ENCODE data around the gene CYTH1. TPM values are rescaled to one million over a fixed set of nuclear protein-coding genes. Genes with fewer than 3 reads are reported as not detected.
"Not testable (repeated sequence)": the region's sequence is repeated elsewhere in the genome, so short reads cannot be mapped to it uniquely, and the experiment has no call there.

CYTH1 gene
- total RNA-seq, 2 donors from 2014 or later = 54.6 to 68.9 TPM

DNA sequence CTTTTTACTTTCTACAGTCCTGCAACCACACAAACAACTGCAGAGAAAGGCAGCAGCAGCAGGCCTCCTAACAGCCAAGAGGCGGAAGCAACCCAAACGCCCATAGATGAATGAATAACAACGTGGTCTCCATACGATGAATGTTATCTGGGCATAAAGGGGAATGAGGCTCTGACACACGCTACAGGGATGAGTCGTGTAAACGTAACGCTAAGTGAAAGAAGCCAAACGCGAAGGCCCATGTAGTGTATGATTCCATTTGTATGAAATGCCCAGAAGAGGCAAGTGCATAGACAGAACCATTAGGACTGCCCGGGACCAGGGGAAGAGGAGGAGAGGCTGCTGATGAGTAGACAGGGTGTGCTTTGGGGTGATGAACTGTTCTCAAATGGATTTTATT is 110.1 kb downstream of the CYTH1 start:
- Histone ChIP-seq H3K36me3 (peaks cover 14% of the 10 kb centered on the region), H3K27ac (no peak overlapping the region), H3K9me3 (no peaks in the 10 kb centered on the region), H3K27me3 (no peaks in the 10 kb centered on the region), H3K4me1 (no peaks in the 10 kb centered on the region), H3K4me3 (no peak overlapping the region), H3K9ac (ENCODE audit: low read depth in 2 of 2, low read length in 2 of 2) (no peak overlapping the region)
- DNase-seq = no peak
- TF ChIP-seq, protein P1, sequence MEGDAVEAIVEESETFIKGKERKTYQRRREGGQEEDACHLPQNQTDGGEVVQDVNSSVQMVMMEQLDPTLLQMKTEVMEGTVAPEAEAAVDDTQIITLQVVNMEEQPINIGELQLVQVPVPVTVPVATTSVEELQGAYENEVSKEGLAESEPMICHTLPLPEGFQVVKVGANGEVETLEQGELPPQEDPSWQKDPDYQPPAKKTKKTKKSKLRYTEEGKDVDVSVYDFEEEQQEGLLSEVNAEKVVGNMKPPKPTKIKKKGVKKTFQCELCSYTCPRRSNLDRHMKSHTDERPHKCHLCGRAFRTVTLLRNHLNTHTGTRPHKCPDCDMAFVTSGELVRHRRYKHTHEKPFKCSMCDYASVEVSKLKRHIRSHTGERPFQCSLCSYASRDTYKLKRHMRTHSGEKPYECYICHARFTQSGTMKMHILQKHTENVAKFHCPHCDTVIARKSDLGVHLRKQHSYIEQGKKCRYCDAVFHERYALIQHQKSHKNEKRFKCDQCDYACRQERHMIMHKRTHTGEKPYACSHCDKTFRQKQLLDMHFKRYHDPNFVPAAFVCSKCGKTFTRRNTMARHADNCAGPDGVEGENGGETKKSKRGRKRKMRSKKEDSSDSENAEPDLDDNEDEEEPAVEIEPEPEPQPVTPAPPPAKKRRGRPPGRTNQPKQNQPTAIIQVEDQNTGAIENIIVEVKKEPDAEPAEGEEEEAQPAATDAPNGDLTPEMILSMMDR (IDR thresholded peaks at IDR 0.05) = no peak
- intact Hi-C loops (cut with DNase I) = no loop called here

DNA sequence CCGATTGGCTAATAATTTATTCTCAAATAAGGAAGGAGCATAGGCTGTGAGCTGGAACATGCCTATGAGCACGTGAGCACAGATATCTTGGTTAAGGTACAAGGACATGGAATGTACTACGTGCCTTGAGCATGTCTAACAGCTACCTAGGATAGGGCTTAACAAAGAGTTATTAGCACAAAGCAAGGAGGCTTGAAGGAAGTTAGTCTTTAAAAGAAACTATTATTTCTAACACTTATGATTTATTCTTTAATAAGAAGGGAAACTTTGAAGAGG is 110.4 kb downstream of the CYTH1 start:
- not testable (repeated sequence) for H3K9ac ChIP-seq (ENCODE audit: low read depth in 2 of 2, low read length in 2 of 2)

DNA sequence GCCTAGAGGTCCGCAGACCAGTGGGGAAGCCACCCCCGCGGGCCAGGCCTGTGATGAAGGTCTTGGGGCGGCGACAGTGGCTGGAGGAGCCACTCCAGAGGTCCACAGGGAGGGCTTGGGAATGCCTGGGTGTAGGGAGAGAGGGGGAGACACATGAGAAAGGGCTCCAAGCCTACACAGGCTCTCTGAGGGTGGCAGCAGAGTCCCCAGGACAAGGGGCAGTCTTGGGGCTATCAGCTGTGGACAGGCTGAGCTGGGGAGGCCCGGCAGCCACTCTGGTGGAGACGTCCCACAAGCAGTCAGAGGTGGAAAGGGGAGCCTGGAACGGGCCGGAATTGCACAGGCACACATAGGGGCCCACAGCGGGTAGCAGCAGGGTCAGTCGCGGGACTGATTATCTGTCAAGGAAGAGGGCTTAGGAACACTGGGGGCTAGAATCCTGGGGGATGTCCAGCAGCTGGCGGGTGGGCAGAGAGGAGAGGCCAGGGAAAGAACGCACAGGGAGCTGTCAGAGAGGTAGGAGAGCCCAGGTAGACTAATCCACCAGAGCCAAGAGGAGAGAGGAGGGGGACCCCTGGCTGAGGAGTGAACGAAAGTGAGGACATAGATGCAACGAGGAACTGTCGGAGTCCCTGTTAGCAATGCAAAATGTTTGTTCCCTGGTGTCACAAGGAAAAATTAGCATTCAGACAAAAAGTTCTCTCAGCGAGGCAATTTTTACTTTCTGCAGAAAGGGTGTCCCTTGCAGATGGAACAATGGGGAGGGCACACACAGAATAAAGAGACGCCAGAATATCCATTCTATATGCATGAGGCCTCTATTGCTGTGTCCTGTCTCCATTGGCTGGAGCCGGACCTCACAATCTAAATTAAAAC is 111.0 kb downstream of the CYTH1 start:
- Histone ChIP-seq H3K9ac (ENCODE audit: low read depth in 2 of 2, low read length in 2 of 2) (no peak overlapping the region), H3K27ac (no peak overlapping the region), H3K4me3 (no peak overlapping the region), H3K9me3 (no peaks in the 10 kb centered on the region), H3K27me3 (no peaks in the 10 kb centered on the region), H3K36me3 (peaks cover 14% of the 10 kb centered on the region), H3K4me1 (no peaks in the 10 kb centered on the region)
- DNase-seq = no peak
- intact Hi-C loops (cut with DNase I) = no loop called here
- TF ChIP-seq, protein P1 (IDR thresholded peaks at IDR 0.05) = no peak

More for the DNA sequence above, 110.4 kb downstream of the CYTH1 start:
- DNase-seq; H3K9me3 ChIP-seq; H3K4me1 ChIP-seq; H3K27me3 ChIP-seq; intact Hi-C loops (cut with DNase I); H3K4me3 ChIP-seq; H3K27ac ChIP-seq: not testable (repeated sequence)
- H3K36me3 ChIP-seq = peaks cover 14% of the 10 kb centered on the region

DNA sequence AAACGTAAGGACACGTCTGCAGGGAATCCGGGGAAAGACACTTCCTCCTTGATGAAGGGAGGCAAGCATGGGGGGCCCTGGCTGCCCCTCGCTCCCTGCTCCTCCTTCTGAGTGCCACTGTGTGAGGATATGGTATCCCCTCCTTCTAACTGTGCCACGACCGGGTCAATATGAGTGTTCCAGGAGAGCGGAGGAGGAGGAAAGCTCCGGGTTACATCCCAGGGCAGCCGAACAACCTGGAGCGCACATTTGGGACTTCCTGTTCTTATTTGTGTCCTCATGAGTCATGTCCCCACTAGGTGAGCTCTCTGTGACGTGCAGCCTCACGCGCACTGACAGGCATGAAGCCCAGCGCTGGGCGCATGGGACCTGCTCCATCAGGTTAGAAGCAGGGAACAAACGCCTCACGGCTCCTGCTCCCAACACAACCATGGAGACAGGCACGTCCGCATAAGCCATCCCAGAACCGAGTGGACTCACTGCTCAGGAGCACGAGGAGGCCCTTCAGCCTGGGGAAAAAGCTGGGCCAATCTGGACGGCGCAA is 112.0 kb downstream of the CYTH1 start:
- intact Hi-C loops (cut with DNase I) = no loop called here
- Histone ChIP-seq H3K4me1 (no peaks in the 10 kb centered on the region), H3K4me3 (no peak overlapping the region), H3K9me3 (no peaks in the 10 kb centered on the region), H3K27me3 (no peaks in the 10 kb centered on the region), H3K27ac (no peak overlapping the region), H3K36me3 (peaks cover 9% of the 10 kb centered on the region), H3K9ac (ENCODE audit: low read depth in 2 of 2, low read length in 2 of 2) (no peak overlapping the region)
- no peak for DNase-seq
- TF ChIP-seq, protein P1 (IDR thresholded peaks at IDR 0.05) = no peak

DNA sequence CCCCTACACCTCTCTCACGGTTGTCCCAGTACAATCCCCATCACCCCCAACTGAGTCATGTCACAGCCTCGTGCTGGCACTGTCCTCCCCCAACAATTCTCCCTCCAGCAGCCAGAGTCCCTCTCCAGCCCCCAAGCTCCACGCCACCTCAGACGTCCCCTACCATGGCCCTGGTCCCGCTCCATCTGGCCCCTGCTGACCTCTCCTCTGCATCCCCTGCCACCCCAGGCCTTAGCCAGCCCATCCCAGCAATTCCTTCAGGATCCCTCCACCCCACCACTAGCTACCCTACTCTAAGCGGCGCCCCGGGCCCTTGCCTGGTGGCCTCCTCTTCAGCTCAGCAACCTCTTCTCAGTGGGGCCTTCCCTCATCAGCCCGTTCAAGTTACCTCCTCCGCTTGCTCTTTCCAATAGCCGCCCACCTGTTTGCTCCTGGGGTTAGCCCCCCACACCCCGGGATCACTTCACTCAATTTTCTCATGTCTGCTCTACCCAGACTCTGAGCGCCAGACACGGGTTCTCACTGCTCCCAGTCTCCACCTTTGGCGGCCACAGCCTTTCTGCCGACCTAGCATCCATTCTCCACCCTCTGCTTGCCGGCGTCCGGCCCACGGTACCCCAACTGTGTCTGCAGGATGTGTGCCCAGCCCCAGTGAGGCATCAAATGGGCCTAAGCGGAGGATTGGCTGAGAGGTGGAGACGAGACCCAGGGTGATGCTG is 112.7 kb downstream of the CYTH1 start:
- DNase-seq = no peak
- H3K4me3 ChIP-seq = no peak overlapping the region
- no peaks in the 10 kb centered on the region for H3K9me3 ChIP-seq
- H3K9ac ChIP-seq (ENCODE audit: low read depth in 2 of 2, low read length in 2 of 2) = no peak overlapping the region
- no peaks in the 10 kb centered on the region for H3K4me1 ChIP-seq
- no peaks in the 10 kb centered on the region for H3K27me3 ChIP-seq
- TF ChIP-seq, protein P1 (IDR thresholded peaks at IDR 0.05) = no peak
- no peak overlapping the region for H3K27ac ChIP-seq
- H3K36me3 ChIP-seq = peaks cover 3% of the 10 kb centered on the region
- intact Hi-C loops (cut with DNase I) = no loop called here

Data from colonic mucosa (tissue), 4 donors.